Activated naive CD4-positive, alpha-beta T cell treated with anti-CD3 and anti-CD28 coated beads, Interleukin-2, amount 10 ng/mL, durations not matched to agents 5 hours and 36 hours (primary cell): ENCODE results near the gene VHLL. TPM values are rescaled to one million over a fixed set of nuclear protein-coding genes. Genes with fewer than 3 reads are reported as not detected.

ENCODE experiments used
- total RNA-seq, 2 experiments: library from RNA; stranded (reverse); gene quantifications; one replicate each; pipeline ENCODE4 v1.2.3, GENCODE V29; 2021

The VHLL gene
- total RNA-seq = not detected

GRCh38 chr1:156298852-156299357 lies at the start of gene VHLL:
Gene VHLL (minus strand): TSS chr1:156299307. CDS start chr1:156299189, 118 bp downstream.

GRCh38 chr1:156338180-156338976 lies 39.3 kb upstream of the VHLL start, which contains the start of the genes CCT3 and TSACC:
Gene CCT3 (minus strand): TSS chr1:156338292. CDS start chr1:156338184, 108 bp downstream.
Gene TSACC (plus strand): TSS chr1:156338526. CDS start chr1:156339758, 1,232 bp downstream.

GRCh38 chr1:156295391-156295947 lies 3.6 kb downstream of the VHLL start, which contains the start of gene GLMP:
Gene GLMP (minus strand): TSS chr1:156295679. CDS start chr1:156295645, 34 bp downstream.

GRCh38 chr1:156284112-156284511 lies 15.0 kb downstream of the VHLL start, which contains the start of gene TMEM79:
Gene TMEM79 (plus strand): TSS chr1:156284325. CDS start chr1:156285227, 902 bp downstream.

GRCh38 chr1:156282479-156283222 lies 16.5 kb downstream of the VHLL start, which contains the start of gene SMG5:
Gene SMG5 (minus strand): TSS chr1:156282825. CDS start chr1:156282680, 145 bp downstream.

Other genes with a start within 250 kb of the VHLL start
- gene UBQLN4, start 245.5 kb downstream of the VHLL start, total RNA-seq = 10 to 100 TPM; 26.2 to 26.5 TPM
- gene LAMTOR2, start 244.5 kb downstream of the VHLL start, total RNA-seq = 10 to 100 TPM; 46.8 to 57.1 TPM
- gene RAB25, start 238.1 kb downstream of the VHLL start, total RNA-seq = under 1 TPM; 0.81 to 0.99 TPM
- gene MEX3A, start 216.8 kb downstream of the VHLL start, total RNA-seq = not detected
- 1 to 10 TPM; 4.1 to 5.4 TPM for gene LMNA, start 184.6 kb downstream of the VHLL start, total RNA-seq
- 1 to 10 TPM; 1.9 to 2.2 TPM for gene SEMA4A, start 145.7 kb downstream of the VHLL start, total RNA-seq
- gene SLC25A44, start 105.2 kb downstream of the VHLL start, total RNA-seq = 10 to 100 TPM; 23.3 to 28.9 TPM
- 10 to 100 TPM; 70.4 to 71.4 TPM for gene PMF1, start 86.3 kb downstream of the VHLL start, total RNA-seq
- gene BGLAP, start 57.1 kb downstream of the VHLL start, total RNA-seq = 1 to 10 TPM; 2.2 to 3.5 TPM
- 1 to 10 TPM; 4.7 to 5.0 TPM for gene PAQR6, start 51.3 kb downstream of the VHLL start, total RNA-seq
- gene SMG5, start 16.5 kb downstream of the VHLL start, total RNA-seq = 10 to 100 TPM; 52.9 to 54.1 TPM
- gene TMEM79, start 15.0 kb downstream of the VHLL start, total RNA-seq = 1 to 10 TPM; 8.5 to 9.0 TPM
- 10 to 100 TPM; 37.1 to 37.4 TPM for gene GLMP, start 3.6 kb downstream of the VHLL start, total RNA-seq
- 100 to 1,000 TPM; 184 to 186 TPM for gene CCT3, start 39.0 kb upstream of the VHLL start, total RNA-seq
- not detected for gene TSACC, start 39.2 kb upstream of the VHLL start, total RNA-seq
- gene RHBG, start 69.9 kb upstream of the VHLL start, total RNA-seq = not detected
- gene MEF2D, start 201.5 kb upstream of the VHLL start, total RNA-seq = 10 to 100 TPM; 43.2 to 48.4 TPM